ENCODE measurements around the gene VAMP3.

VAMP3 gene

DNA sequence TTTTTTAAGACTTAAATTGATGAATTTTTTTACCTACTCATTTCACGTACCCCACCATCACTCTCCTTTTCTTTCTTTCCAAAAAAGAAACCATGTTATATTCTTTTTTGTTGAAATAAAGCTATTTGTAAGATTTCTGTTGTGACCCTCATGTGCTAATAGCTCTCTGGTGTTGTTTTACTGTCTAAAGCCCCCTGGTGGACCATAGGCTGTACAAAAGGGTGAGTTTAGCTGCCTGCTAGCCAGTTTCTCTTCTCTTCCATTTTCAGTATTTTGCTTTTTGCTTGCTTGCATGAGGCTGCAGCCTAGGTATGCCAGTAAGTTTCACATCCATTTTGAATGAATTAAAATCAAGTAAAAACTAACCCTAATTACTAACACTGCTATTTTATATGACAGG lies 15.6 kb upstream of the VAMP3 start:
- Histone ChIP-seq H3K27me3 (ENCODE audit: insufficient read depth, low read length, poor library complexity, severe bottlenecking) (no peaks in the 10 kb centered on the region), H3F3A (ENCODE audit: low read depth) (no peaks in the 10 kb centered on the region), H3K4me1 (ENCODE audit: insufficient read depth, low read length, poor library complexity, severe bottlenecking) (peaks cover 22% of the 10 kb centered on the region), H3K4me3 (ENCODE audit: low read length, poor library complexity, severe bottlenecking) (no peak overlapping the region), H3K4me2 (ENCODE audit: low read depth, low read length, poor library complexity, severe bottlenecking) (no peak overlapping the region), H2AFZ (ENCODE audit: low read length) (0 out of 2 replicates have a peak overlapping the region, but pooled peaks have one; percentile 45), H3K79me2 (ENCODE audit: insufficient read depth, low read length) (no peaks in the 10 kb centered on the region), H3K9me2 (replicated peaks; ENCODE audit: low read depth, low read length) (no peaks in the 10 kb centered on the region), H3K36me3 (ENCODE audit: insufficient read depth, low read length) (no peaks in the 10 kb centered on the region), H3K9me3 (ENCODE audit: insufficient read depth, low read depth, low read length) (no peaks in the 10 kb centered on the region), H3K9ac (ENCODE audit: low read depth, low read length, poor library complexity, severe bottlenecking) (no peak overlapping the region), H4K20me1 (ENCODE audit: insufficient read depth, low read length, poor library complexity, severe bottlenecking) (no peaks in the 10 kb centered on the region)
- TF ChIP-seq, protein P1, sequence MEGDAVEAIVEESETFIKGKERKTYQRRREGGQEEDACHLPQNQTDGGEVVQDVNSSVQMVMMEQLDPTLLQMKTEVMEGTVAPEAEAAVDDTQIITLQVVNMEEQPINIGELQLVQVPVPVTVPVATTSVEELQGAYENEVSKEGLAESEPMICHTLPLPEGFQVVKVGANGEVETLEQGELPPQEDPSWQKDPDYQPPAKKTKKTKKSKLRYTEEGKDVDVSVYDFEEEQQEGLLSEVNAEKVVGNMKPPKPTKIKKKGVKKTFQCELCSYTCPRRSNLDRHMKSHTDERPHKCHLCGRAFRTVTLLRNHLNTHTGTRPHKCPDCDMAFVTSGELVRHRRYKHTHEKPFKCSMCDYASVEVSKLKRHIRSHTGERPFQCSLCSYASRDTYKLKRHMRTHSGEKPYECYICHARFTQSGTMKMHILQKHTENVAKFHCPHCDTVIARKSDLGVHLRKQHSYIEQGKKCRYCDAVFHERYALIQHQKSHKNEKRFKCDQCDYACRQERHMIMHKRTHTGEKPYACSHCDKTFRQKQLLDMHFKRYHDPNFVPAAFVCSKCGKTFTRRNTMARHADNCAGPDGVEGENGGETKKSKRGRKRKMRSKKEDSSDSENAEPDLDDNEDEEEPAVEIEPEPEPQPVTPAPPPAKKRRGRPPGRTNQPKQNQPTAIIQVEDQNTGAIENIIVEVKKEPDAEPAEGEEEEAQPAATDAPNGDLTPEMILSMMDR (conservative IDR thresholded peaks at IDR 0.05; ENCODE audit: low read length), result peak; percentile 69
- no peak for TF ChIP-seq EZH2phosphoT487 (IDR thresholded peaks at IDR 0.05; ENCODE audit: borderline replicate concordance)

DNA sequence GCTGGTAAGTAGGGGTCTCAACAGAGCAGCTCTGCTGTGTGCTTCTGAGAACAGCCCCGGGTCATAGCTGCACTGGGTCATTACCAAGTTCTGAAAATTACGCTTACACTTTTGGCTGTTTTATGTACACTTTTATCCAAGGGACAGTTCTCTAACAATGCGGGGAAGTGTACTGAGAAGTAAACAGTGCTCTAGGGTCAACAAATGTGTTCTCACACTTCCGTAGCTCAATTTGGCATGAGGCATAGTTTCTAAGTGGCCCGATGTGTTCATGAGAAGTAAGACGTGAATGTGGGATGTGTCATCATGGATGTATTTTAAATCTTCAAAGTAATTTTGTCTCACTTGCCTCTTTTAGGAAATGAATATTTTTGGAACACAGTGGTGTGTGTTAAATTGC lies 10.9 kb upstream of the VAMP3 start:
- Histone ChIP-seq H3K79me2 (ENCODE audit: insufficient read depth, low read length) (no peaks in the 10 kb centered on the region), H3K9me2 (replicated peaks; ENCODE audit: low read depth, low read length) (no peaks in the 10 kb centered on the region), H3K27me3 (ENCODE audit: insufficient read depth, low read length, poor library complexity, severe bottlenecking) (no peaks in the 10 kb centered on the region), H3K4me2 (ENCODE audit: low read depth, low read length, poor library complexity, severe bottlenecking) (no peak overlapping the region), H3K9ac (ENCODE audit: low read depth, low read length, poor library complexity, severe bottlenecking) (no peak overlapping the region), H3K9me3 (ENCODE audit: insufficient read depth, low read depth, low read length) (no peaks in the 10 kb centered on the region), H3K36me3 (ENCODE audit: insufficient read depth, low read length) (no peaks in the 10 kb centered on the region), H3K4me1 (ENCODE audit: insufficient read depth, low read length, poor library complexity, severe bottlenecking) (no peaks in the 10 kb centered on the region), H2AFZ (ENCODE audit: low read length) (no peak overlapping the region), H4K20me1 (ENCODE audit: insufficient read depth, low read length, poor library complexity, severe bottlenecking) (no peaks in the 10 kb centered on the region), H3F3A (ENCODE audit: low read depth) (no peaks in the 10 kb centered on the region), H3K4me3 (ENCODE audit: low read length, poor library complexity, severe bottlenecking) (no peak overlapping the region)
- no peak for TF ChIP-seq EZH2phosphoT487 (IDR thresholded peaks at IDR 0.05; ENCODE audit: borderline replicate concordance)
- TF ChIP-seq, protein P1 (conservative IDR thresholded peaks at IDR 0.05; ENCODE audit: low read length), result no peak

DNA sequence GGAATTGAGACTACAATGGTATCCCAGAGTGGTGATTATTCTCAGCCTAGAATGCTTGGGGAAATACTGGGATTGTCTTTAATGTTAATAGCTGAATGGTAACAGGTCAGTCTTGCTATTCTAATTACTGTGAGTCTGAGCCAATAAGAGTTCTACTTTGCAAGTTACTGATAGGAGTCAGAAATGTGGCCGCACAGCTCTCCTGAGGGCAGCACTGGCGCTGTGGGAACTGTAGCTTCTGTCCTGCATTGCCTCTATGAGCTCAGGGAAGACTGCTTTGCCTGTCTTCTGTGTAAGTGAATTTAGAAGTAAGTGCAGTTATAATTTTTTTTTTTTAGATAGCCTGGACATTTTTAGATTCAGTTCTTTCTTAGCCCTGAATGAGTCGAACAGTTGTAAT lies 10.0 kb upstream of the VAMP3 start:
- no peaks in the 10 kb centered on the region for H3K9me3 ChIP-seq (ENCODE audit: insufficient read depth, low read depth, low read length)
- no peaks in the 10 kb centered on the region for H3K79me2 ChIP-seq (ENCODE audit: insufficient read depth, low read length)
- H3K9me2 ChIP-seq (replicated peaks; ENCODE audit: low read depth, low read length), result no peaks in the 10 kb centered on the region
- no peak overlapping the region for H3K4me3 ChIP-seq (ENCODE audit: low read length, poor library complexity, severe bottlenecking)
- H3K9ac ChIP-seq (ENCODE audit: low read depth, low read length, poor library complexity, severe bottlenecking), result no peak overlapping the region
- H3K36me3 ChIP-seq (ENCODE audit: insufficient read depth, low read length), result no peaks in the 10 kb centered on the region
- H3K4me2 ChIP-seq (ENCODE audit: low read depth, low read length, poor library complexity, severe bottlenecking), result no peak overlapping the region
- no peaks in the 10 kb centered on the region for H3K4me1 ChIP-seq (ENCODE audit: insufficient read depth, low read length, poor library complexity, severe bottlenecking)
- H3F3A ChIP-seq (ENCODE audit: low read depth), result no peaks in the 10 kb centered on the region
- H4K20me1 ChIP-seq (ENCODE audit: insufficient read depth, low read length, poor library complexity, severe bottlenecking), result no peaks in the 10 kb centered on the region
- no peak for TF ChIP-seq EZH2phosphoT487 (IDR thresholded peaks at IDR 0.05; ENCODE audit: borderline replicate concordance)
- TF ChIP-seq, protein P1 (conservative IDR thresholded peaks at IDR 0.05; ENCODE audit: low read length), result no peak
- no peak overlapping the region for H2AFZ ChIP-seq (ENCODE audit: low read length)
- no peaks in the 10 kb centered on the region for H3K27me3 ChIP-seq (ENCODE audit: insufficient read depth, low read length, poor library complexity, severe bottlenecking)
